ENCODE measurements around the gene ADAM22.

DNA sequence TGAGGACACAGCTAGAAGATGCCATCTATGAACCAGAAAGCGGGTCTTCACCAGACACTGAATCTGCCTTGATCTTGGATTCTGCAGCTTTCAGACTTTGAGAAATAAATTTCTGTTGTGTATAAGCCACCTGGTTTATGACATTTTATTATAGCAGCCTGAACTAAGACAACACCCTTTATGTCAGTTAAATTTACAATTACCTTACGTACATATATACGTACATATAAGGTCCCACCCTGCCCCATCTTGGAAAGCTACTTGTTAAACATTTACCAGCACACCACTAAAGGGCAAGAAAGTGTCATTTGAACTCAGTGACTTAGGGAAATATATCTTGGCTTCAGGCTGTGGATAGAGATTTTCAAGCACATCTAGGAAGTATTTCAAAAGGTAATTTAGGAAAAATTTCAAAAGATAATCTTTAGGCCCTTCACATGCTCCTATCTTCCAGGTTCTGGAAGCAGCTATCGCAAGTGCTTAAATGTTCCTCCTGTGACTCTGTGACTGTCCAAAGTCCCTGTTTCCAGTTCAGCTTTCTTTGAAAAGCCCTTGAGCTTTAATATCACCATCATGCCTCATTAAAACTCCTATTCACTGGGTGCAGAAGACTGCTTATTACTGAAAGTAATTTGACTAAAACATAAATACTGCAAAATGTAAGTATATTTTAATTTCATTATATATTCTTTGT lies 295.4 kb downstream of the ADAM22 start:
- TF ChIP-seq, protein P1, sequence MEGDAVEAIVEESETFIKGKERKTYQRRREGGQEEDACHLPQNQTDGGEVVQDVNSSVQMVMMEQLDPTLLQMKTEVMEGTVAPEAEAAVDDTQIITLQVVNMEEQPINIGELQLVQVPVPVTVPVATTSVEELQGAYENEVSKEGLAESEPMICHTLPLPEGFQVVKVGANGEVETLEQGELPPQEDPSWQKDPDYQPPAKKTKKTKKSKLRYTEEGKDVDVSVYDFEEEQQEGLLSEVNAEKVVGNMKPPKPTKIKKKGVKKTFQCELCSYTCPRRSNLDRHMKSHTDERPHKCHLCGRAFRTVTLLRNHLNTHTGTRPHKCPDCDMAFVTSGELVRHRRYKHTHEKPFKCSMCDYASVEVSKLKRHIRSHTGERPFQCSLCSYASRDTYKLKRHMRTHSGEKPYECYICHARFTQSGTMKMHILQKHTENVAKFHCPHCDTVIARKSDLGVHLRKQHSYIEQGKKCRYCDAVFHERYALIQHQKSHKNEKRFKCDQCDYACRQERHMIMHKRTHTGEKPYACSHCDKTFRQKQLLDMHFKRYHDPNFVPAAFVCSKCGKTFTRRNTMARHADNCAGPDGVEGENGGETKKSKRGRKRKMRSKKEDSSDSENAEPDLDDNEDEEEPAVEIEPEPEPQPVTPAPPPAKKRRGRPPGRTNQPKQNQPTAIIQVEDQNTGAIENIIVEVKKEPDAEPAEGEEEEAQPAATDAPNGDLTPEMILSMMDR (conservative IDR thresholded peaks at IDR 0.05; ENCODE audit: low read depth, low read length) = no peak
- no peak for TF ChIP-seq POLR2A (IDR thresholded peaks at IDR 0.05; ENCODE audit: low read depth, low read length)

Measured in IMR-90 (cell line).